Measurements from ENCODE around the gene EYA4. TPM values are rescaled to one million over a fixed set of nuclear protein-coding genes. Genes with fewer than 3 reads are reported as not detected.

Gene EYA4
- total and polyA plus RNA-seq, 2 of the 4 experiments (the other 2 are of a cell fraction): 5.7 to 11.1 TPM

GRCh38 chr6:133265066-133265465 lies 23.9 kb downstream of the EYA4 start:
- H4K5ac ChIP-seq (ENCODE audit: low read depth, low read length): no peak overlapping the region
- no TSS peak for BruUV-seq (replicated peaks)
- ChIA-PET POLR2A (ENCODE audit: unreplicated experiment) (no interaction called here), CTCF (no interaction called here)
- H3K4ac ChIP-seq (ENCODE audit: low read depth, low read length): no peak overlapping the region
- H3K18ac ChIP-seq (ENCODE audit: low read depth, low read length): no peak overlapping the region
- no peak overlapping the region for H2BK20ac ChIP-seq (ENCODE audit: low read depth, low read length)
- no CpG with 5 or more reads among the region's 4 CpGs for WGBS, 2 experiments (ENCODE audit: extremely low coverage in 2 of 2, insufficient read length in 1 of 2)
- no peak for TF ChIP-seq SMC3 (IDR thresholded peaks at IDR 0.05; ENCODE audit: low read depth, low read length)
- no peak for TF ChIP-seq CEBPB (IDR thresholded peaks at IDR 0.05; ENCODE audit: low read depth, low read length)
- TF ChIP-seq CHD1 (IDR thresholded peaks at IDR 0.05; ENCODE audit: low read depth, low read length): no peak
- TF ChIP-seq FOS (IDR thresholded peaks at IDR 0.05; ENCODE audit: low read depth, low read length): no peak
- TF ChIP-seq, protein P1, sequence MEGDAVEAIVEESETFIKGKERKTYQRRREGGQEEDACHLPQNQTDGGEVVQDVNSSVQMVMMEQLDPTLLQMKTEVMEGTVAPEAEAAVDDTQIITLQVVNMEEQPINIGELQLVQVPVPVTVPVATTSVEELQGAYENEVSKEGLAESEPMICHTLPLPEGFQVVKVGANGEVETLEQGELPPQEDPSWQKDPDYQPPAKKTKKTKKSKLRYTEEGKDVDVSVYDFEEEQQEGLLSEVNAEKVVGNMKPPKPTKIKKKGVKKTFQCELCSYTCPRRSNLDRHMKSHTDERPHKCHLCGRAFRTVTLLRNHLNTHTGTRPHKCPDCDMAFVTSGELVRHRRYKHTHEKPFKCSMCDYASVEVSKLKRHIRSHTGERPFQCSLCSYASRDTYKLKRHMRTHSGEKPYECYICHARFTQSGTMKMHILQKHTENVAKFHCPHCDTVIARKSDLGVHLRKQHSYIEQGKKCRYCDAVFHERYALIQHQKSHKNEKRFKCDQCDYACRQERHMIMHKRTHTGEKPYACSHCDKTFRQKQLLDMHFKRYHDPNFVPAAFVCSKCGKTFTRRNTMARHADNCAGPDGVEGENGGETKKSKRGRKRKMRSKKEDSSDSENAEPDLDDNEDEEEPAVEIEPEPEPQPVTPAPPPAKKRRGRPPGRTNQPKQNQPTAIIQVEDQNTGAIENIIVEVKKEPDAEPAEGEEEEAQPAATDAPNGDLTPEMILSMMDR (conservative IDR thresholded peaks at IDR 0.05; ENCODE audit: low read depth, low read length): no peak
- no peak for TF ChIP-seq ELK1 (IDR thresholded peaks at IDR 0.05; ENCODE audit: borderline replicate concordance, low read depth, low read length)
- TF ChIP-seq RAD21 (IDR thresholded peaks at IDR 0.05; ENCODE audit: low read length): no peak
- TF ChIP-seq MAZ (IDR thresholded peaks at IDR 0.05; ENCODE audit: borderline replicate concordance, low read depth, low read length): no peak
- TF ChIP-seq NFE2L2 (IDR thresholded peaks at IDR 0.05; ENCODE audit: low read depth, low read length): no peak
- no peak for TF ChIP-seq MAFK (IDR thresholded peaks at IDR 0.05; ENCODE audit: low read depth, low read length)
- TF ChIP-seq, protein P2, sequence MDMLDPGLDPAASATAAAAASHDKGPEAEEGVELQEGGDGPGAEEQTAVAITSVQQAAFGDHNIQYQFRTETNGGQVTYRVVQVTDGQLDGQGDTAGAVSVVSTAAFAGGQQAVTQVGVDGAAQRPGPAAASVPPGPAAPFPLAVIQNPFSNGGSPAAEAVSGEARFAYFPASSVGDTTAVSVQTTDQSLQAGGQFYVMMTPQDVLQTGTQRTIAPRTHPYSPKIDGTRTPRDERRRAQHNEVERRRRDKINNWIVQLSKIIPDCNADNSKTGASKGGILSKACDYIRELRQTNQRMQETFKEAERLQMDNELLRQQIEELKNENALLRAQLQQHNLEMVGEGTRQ (IDR thresholded peaks at IDR 0.05; ENCODE audit: low read depth, low read length): no peak
- no peak for TF ChIP-seq RCOR1 (IDR thresholded peaks at IDR 0.05; ENCODE audit: insufficient replicate concordance, low read length)
- no peak for TF ChIP-seq RFX5 (IDR thresholded peaks at IDR 0.05; ENCODE audit: low read depth, low read length)
- no peak for TF ChIP-seq BHLHE40 (IDR thresholded peaks at IDR 0.05; ENCODE audit: low read depth, low read length)
- TF ChIP-seq MXI1 (IDR thresholded peaks at IDR 0.05; ENCODE audit: borderline replicate concordance, low read depth, low read length): no peak
- TF ChIP-seq POLR2A (IDR thresholded peaks at IDR 0.05; ENCODE audit: low read depth, low read length): no peak
- no peak for ATAC-seq (ENCODE audit: low read depth)
- no peak overlapping the region for H2AFZ ChIP-seq (replicated peaks; ENCODE audit: low read length, poor library complexity)
- no peak overlapping the region for H2AK9ac ChIP-seq (replicated peaks; ENCODE audit: low read depth, low read length, poor library complexity)
- no peak overlapping the region for H3K27ac ChIP-seq (ENCODE audit: insufficient read depth, low read length)
- no peak overlapping the region for H2BK120ac ChIP-seq (ENCODE audit: low read depth, low read length)
- peaks cover 11 to 22% of the 10 kb centered on the region in 2 experiments for H3K79me1 ChIP-seq (ENCODE audit: low read depth in 1 of 2, low read length in 2 of 2)
- H3K9ac ChIP-seq (ENCODE audit: low read depth, low read length): no peak overlapping the region
- peaks cover 2% of the 10 kb centered on the region; the same call in 1 of the 2 replicates for H3K9me1 ChIP-seq (ENCODE audit: insufficient read depth, low read length)
- H4K91ac ChIP-seq (ENCODE audit: insufficient read depth, low read depth, low read length): no peak overlapping the region
- intact Hi-C loops (cut with micrococcal nuclease): no loop called here
- DNase-seq: no peak
- H3K14ac ChIP-seq (replicated peaks; ENCODE audit: low read depth, low read length): no peak overlapping the region
- dilution Hi-C loops (cut with HindIII; ENCODE audit: low sequenced_read_pairs, unreplicated experiment): no loop called here
- no peak overlapping the region for H4K8ac ChIP-seq (ENCODE audit: low read depth in 2 of 2, low read length in 2 of 2)
- no peak overlapping the region for H2BK5ac ChIP-seq (ENCODE audit: low read depth, low read length, poor library complexity, severe bottlenecking)
- H3K9me3 ChIP-seq (ENCODE audit: control insufficient read depth, insufficient read depth, low read length): no peaks in the 10 kb centered on the region
- no peak overlapping the region for H3K4me3 ChIP-seq (ENCODE audit: insufficient read depth, low read depth, low read length)
- no peak overlapping the region for H3K23ac ChIP-seq (ENCODE audit: low read depth, low read length)
- no peaks in the 10 kb centered on the region for H3K27me3 ChIP-seq (ENCODE audit: control insufficient read depth, insufficient read depth, low read length)
- peaks cover 6% of the 10 kb centered on the region for H3K36me3 ChIP-seq (ENCODE audit: control insufficient read depth, insufficient read depth, low read length)
- H2BK15ac ChIP-seq (ENCODE audit: low read depth, low read length): no peak overlapping the region
- H3K4me2 ChIP-seq (ENCODE audit: low read depth, low read length): no peak overlapping the region
- H3K56ac ChIP-seq (ENCODE audit: extremely low read depth, insufficient read depth, low read length): no peak overlapping the region
- H2AK5ac ChIP-seq (ENCODE audit: low read depth, low read length): no peak overlapping the region
- no peaks in the 10 kb centered on the region; the same call in 1 of the 2 replicates for H4K20me1 ChIP-seq (ENCODE audit: insufficient read depth, low read length)
- in situ Hi-C loops (cut with MboI; ENCODE audit: low sequenced_read_pairs): no loop called here
- no peaks in the 10 kb centered on the region for H3K4me1 ChIP-seq (ENCODE audit: control insufficient read depth, insufficient read depth, low read length)

Data from IMR-90 (cell line).